GM18519 (cell line): Measurements from ENCODE around the gene MTMR6.

Experiments
- ATAC-seq: cut with Tn5 transposase; IDR thresholded peaks from one replicate; pipeline ENCODE4 v1.9.1; 2021; ENCODE audit warnings: mild to moderate bottlenecking, moderate library complexity; ENCODE audit not compliant: unreplicated experiment, low FRiP score

MTMR6 gene

GRCh38 chr13:25281193-25281934, 5.9 kb downstream of the MTMR6 start:
- no peak for ATAC-seq

GRCh38 chr13:25280396-25280795, 6.9 kb downstream of the MTMR6 start:
- no peak for ATAC-seq

- ATAC-seq: no peak
Observed at GRCh38 chr13:25276748-25277147, 10.5 kb downstream of the MTMR6 start.

GRCh38 chr13:25268561-25268960, 18.7 kb downstream of the MTMR6 start:
- no peak for ATAC-seq

GRCh38 chr13:25267715-25268114, 19.6 kb downstream of the MTMR6 start:
- no peak for ATAC-seq

- ATAC-seq: no peak
Observed at GRCh38 chr13:25266706-25267105, 20.6 kb downstream of the MTMR6 start.

- no peak for ATAC-seq
Observed at GRCh38 chr13:25262261-25262660, 25.0 kb downstream of the MTMR6 start.

GRCh38 chr13:25253702-25254101, 33.6 kb downstream of the MTMR6 start:
- no peak for ATAC-seq

- no peak for ATAC-seq
Observed at GRCh38 chr13:25252752-25253151, 34.5 kb downstream of the MTMR6 start.

- ATAC-seq: no peak
Observed at GRCh38 chr13:25252225-25252624, 35.1 kb downstream of the MTMR6 start.

GRCh38 chr13:25249001-25249543, 38.2 kb downstream of the MTMR6 start:
- ATAC-seq: peak; percentile 61

GRCh38 chr13:25248071-25248470, 39.2 kb downstream of the MTMR6 start:
- ATAC-seq: no peak

GRCh38 chr13:25247360-25247759, 39.9 kb downstream of the MTMR6 start:
- ATAC-seq: no peak

- ATAC-seq: no peak
Observed at GRCh38 chr13:25244123-25244522, 43.2 kb downstream of the MTMR6 start.

- no peak for ATAC-seq
Observed at GRCh38 chr13:25242956-25243355, 44.3 kb downstream of the MTMR6 start.

GRCh38 chr13:25241007-25241406, 46.3 kb downstream of the MTMR6 start:
- no peak for ATAC-seq

GRCh38 chr13:25237083-25237482, 50.2 kb downstream of the MTMR6 start:
- no peak for ATAC-seq

GRCh38 chr13:25233861-25234260, 53.4 kb downstream of the MTMR6 start:
- no peak for ATAC-seq

GRCh38 chr13:25232937-25233515, 54.3 kb downstream of the MTMR6 start:
- ATAC-seq: no peak

- ATAC-seq: no peak
Observed at GRCh38 chr13:25231517-25231916, 55.8 kb downstream of the MTMR6 start.

- ATAC-seq: no peak
Observed at GRCh38 chr13:25227690-25228089, 59.6 kb downstream of the MTMR6 start.

GRCh38 chr13:25225970-25226369, 61.3 kb downstream of the MTMR6 start:
- ATAC-seq: no peak
